ENCODE results near the gene ANK3. TPM values are rescaled to one million over a fixed set of nuclear protein-coding genes. Genes with fewer than 3 reads are reported as not detected.

Gene ANK3
- total RNA-seq, 2 donors from 2014 or later = 41.0 to 113 TPM

- no peak for TF ChIP-seq POLR2A (IDR thresholded peaks at IDR 0.05)
- WGBS, 2 donors = 85 to 88% methylated on average over 2 of the region's 2 CpGs
- peak overlapping the region in 1 of 4 donors; percentile 27 for H3K27ac ChIP-seq
- intact Hi-C loops (cut with DNase I) = no loop called here
- H3K27me3 ChIP-seq = no peaks in the 10 kb centered on the region
- H3K4me1 ChIP-seq = no peaks in the 10 kb centered on the region
- H3K36me3 ChIP-seq (replicated peaks in 1 of 2; ENCODE audit: insufficient read depth in 1 of 2, low read depth in 2 of 2) = no peaks in the 10 kb centered on the region
- no peak for DNase-seq
- H3K9me3 ChIP-seq = no peaks in the 10 kb centered on the region
- H3K4me3 ChIP-seq = no peak overlapping the region
- ATAC-seq = no peak
Measured at GRCh38 chr10:60137292-60137992, 252.2 kb downstream of the ANK3 start.

GRCh38 chr10:60135020-60135419 is 254.7 kb downstream of the ANK3 start:
- intact Hi-C loops (cut with DNase I) = no loop called here
- ATAC-seq (no peak), DNase-seq (no peak)
- Histone ChIP-seq H3K4me1 (no peaks in the 10 kb centered on the region), H3K4me3 (no peak overlapping the region), H3K27ac (no peak overlapping the region), H3K27me3 (no peaks in the 10 kb centered on the region), H3K9me3 (no peaks in the 10 kb centered on the region), H3K36me3 (replicated peaks in 1 of 2; ENCODE audit: insufficient read depth in 1 of 2, low read depth in 2 of 2) (no peaks in the 10 kb centered on the region)
- WGBS, 2 donors = 83 to 100% methylated on average over 3 of the region's 3 CpGs
- TF ChIP-seq CTCF (IDR thresholded peaks at IDR 0.05) (no peak), POLR2A (IDR thresholded peaks at IDR 0.05) (no peak)

- intact Hi-C loops (cut with DNase I) = no loop called here
- no peak for ATAC-seq
- WGBS, 2 donors = 88 to 93% methylated on average over 1 of the region's 1 CpG
Measured at GRCh38 chr10:60134548-60134947, 255.1 kb downstream of the ANK3 start.

GRCh38 chr10:60130130-60130579 is 259.5 kb downstream of the ANK3 start:
- Histone ChIP-seq H3K36me3 (replicated peaks in 1 of 2; ENCODE audit: insufficient read depth in 1 of 2, low read depth in 2 of 2) (no peaks in the 10 kb centered on the region), H3K27ac (no peak overlapping the region), H3K4me3 (no peak overlapping the region), H3K27me3 (no peaks in the 10 kb centered on the region), H3K9me3 (no peaks in the 10 kb centered on the region), H3K4me1 (no peaks in the 10 kb centered on the region)
- WGBS, 2 donors = 57 to 64% methylated on average over 1 of the region's 1 CpG
- ATAC-seq = peak; percentile 70
- intact Hi-C loops (cut with DNase I) = no loop called here
- no peak for TF ChIP-seq CTCF (IDR thresholded peaks at IDR 0.05)
- TF ChIP-seq POLR2A (IDR thresholded peaks at IDR 0.05) = no peak
- peak in 3 of 4 donors; percentile 22 to 44 (median 43) for DNase-seq

More at GRCh38 chr10:60134548-60134947, 255.1 kb downstream of the ANK3 start:
- no peaks in the 10 kb centered on the region for H3K4me1 ChIP-seq
- no peak overlapping the region for H3K4me3 ChIP-seq
- no peak for DNase-seq
- no peak for TF ChIP-seq POLR2A (IDR thresholded peaks at IDR 0.05)
- TF ChIP-seq CTCF (IDR thresholded peaks at IDR 0.05) = no peak
- no peaks in the 10 kb centered on the region for H3K9me3 ChIP-seq
- no peaks in the 10 kb centered on the region for H3K36me3 ChIP-seq (replicated peaks in 1 of 2; ENCODE audit: insufficient read depth in 1 of 2, low read depth in 2 of 2)
- no peak overlapping the region for H3K27ac ChIP-seq
- no peaks in the 10 kb centered on the region for H3K27me3 ChIP-seq

- Histone ChIP-seq H3K27me3 (no peaks in the 10 kb centered on the region), H3K9me3 (no peaks in the 10 kb centered on the region), H3K36me3 (replicated peaks in 1 of 2; ENCODE audit: insufficient read depth in 1 of 2, low read depth in 2 of 2) (no peaks in the 10 kb centered on the region), H3K4me3 (no peak overlapping the region), H3K27ac (no peak overlapping the region), H3K4me1 (no peaks in the 10 kb centered on the region)
- TF ChIP-seq CTCF (IDR thresholded peaks at IDR 0.05) = no peak
- TF ChIP-seq POLR2A (IDR thresholded peaks at IDR 0.05) = no peak
- no peak for DNase-seq
- no peak for ATAC-seq
- intact Hi-C loops (cut with DNase I) = loop anchor here (10.0 kb wide), 1 partner anchor 69 kb away; no protein-coding TSS in a partner anchor
Measured at GRCh38 chr10:60125895-60126294, 263.8 kb downstream of the ANK3 start.
